Adrenal gland (tissue), 12 donors: ENCODE data around the gene ANKRD27. TPM values are rescaled to one million over a fixed set of nuclear protein-coding genes. Genes with fewer than 3 reads are reported as not detected.

Experiments used
- DNase-seq, 7 donors: peaks; one replicate each; pipeline ENCODE4 v3.0.0-alpha.2; 2019 to 2020
- H3K27ac ChIP-seq, 5 donors: fragments of 200-600 bp; sonication (generic) in 4 of 5; 1 replicate in 3 of 5; 2 replicates in 2 of 5; pipeline versions ENCODE4 v1.5.1 to v1.8.0; 2016 to 2020; ENCODE audit warnings: mild to moderate bottlenecking in 1 of 5
- H3K27me3 ChIP-seq: fragments of 200-600 bp; 2 replicates; pipeline ENCODE4 v1.8.0; 2021
- H3K36me3 ChIP-seq, 2 donors: fragments of 200-600 bp; replicated peaks in 1 of 2; 1 replicate in 1 of 2; 2 replicates in 1 of 2; pipeline versions ENCODE4 v1.5.1 to v1.8.0; 2018 to 2022
- H3K4me1 ChIP-seq, 2 donors: fragments of 200-600 bp; replicated peaks in 1 of 2; 1 replicate in 1 of 2; 2 replicates in 1 of 2; pipeline versions ENCODE4 v1.5.1 to v1.8.0; 2018 to 2021
- H3K4me3 ChIP-seq, 4 donors: fragments of 200-600 bp; sonication (generic) in 3 of 4; one replicate each; pipeline ENCODE4 v1.5.1; 2016 to 2018
- H3K9me3 ChIP-seq, 3 donors: fragments of 200-600 bp; sonication (generic) in 1 of 3; replicated peaks in 1 of 3; 1 replicate in 2 of 3; 2 replicates in 1 of 3; pipeline versions ENCODE4 v1.5.1 to v1.8.0; 2016 to 2021
- CTCF ChIP-seq, 6 experiments: fragments of 450-650 bp in 4 of 6; fragments of 200-600 bp in 2 of 6; sonication (generic) in 1 of 6; IDR thresholded peaks; 1 replicate in 5 of 6; 2 replicates in 1 of 6; pipeline versions ENCODE4 v1.5.1 to v1.8.0; 2016 to 2021; ENCODE audit warnings: antibody characterized with exemption in 6 of 6, mild to moderate bottlenecking in 2 of 6, moderate library complexity in 1 of 6
- POLR2A ChIP-seq, 2 donors: fragments of 450-650 bp; IDR thresholded peaks; one replicate each; pipeline ENCODE4 v1.6.1; 2017; ENCODE audit warnings: antibody characterized with exemption in 2 of 2, mild to moderate bottlenecking in 2 of 2, moderate library complexity in 1 of 2
- WGBS, 4 donors: extraction: QIAGEN DNeasy Blood & Tissue Kit in 2 of 4; methylation state at CpG; one replicate each; pipeline versions ENCODE4 v1.1.5 to v1.1.7; 2013 to 2017; 5-methylcytosine and 5-hydroxymethylcytosine counted together
- intact Hi-C, 2 donors: fragments of 100-400 bp; cut with DNase I; formaldehyde crosslinking; loops; one replicate each; pipeline versions ENCODE4 v1.14.1 to v1.15.0; 2022 to 2023
- polyA plus RNA-seq, 3 donors: library from polyadenylated mRNA; stranded (reverse); fragments of 200-250 nt in 2 of 3; fragments of 350-450 nt in 1 of 3; fragmentation: Illumina TruSeq in 1 of 3; extraction: RNeasy Lipid Tissue Mini Kit (QIAGEN cat#74804) in 1 of 3; gene quantifications; one replicate each; pipeline ENCODE4 v1.2.3, GENCODE V29; 2013 to 2014
- total RNA-seq, 9 donors: library from RNA; depleted of rRNA in 4 of 9; stranded (reverse); fragments of >200 nt in 4 of 9; fragments of 120-200 nt in 1 of 9; fragmentation: NEBNext Ultra II Directional in 1 of 9; extraction: Animal tissue kit (Norgen Biotek cat#: 25700) in 1 of 9; gene quantifications; one replicate each; pipeline versions ENCODE4 v1.1.0 to v1.2.4, GENCODE V29; 2013 to 2023
- donor health status: healthy with polysubstance abuse.
- donor health status: Bipolar disorder and iron deficiency.
- donor health status: DM: yes; HTN: yes; CAD: no.
- donor health status: DM: no; HTN: no; CAD: no.
- donor health status: DM: no; HTN: no; CAD: no.
- donor health status: DM: yes; HTN: yes; CAD: no.

ANKRD27 gene
- total and polyA plus RNA-seq, 12 donors = 7.2 to 25.3 (median 18.2) TPM

- no peaks in the 10 kb centered on the region for H3K9me3 ChIP-seq
- no peaks in the 10 kb centered on the region for H3K27me3 ChIP-seq
- TF ChIP-seq POLR2A (IDR thresholded peaks at IDR 0.05) (peak; percentile 61 to 91), CTCF (IDR thresholded peaks at IDR 0.05) (no peak)
- peak within 1 kb of the TSS; percentile 30 to 84 (median 66) for H3K4me3 ChIP-seq
- H3K36me3 ChIP-seq = no peaks in the 10 kb centered on the region
- DNase-seq = peak; percentile 87 to 96 (median 93)
- H3K27ac ChIP-seq = peak within 1 kb of the TSS; percentile 60 to 96 (median 87)
- H3K4me1 ChIP-seq = peaks cover 33 to 52% of the 10 kb centered on the region in 2 donors
- intact Hi-C loops = no loop called here
- 6 to 28% (median 11%) methylated on average over 8 to 32 of the region's 32 CpGs for WGBS, 4 donors
Measured at GRCh38 chr19:32691291-32691951, 16.4 kb upstream of the ANKRD27 start, which contains the start of gene NUDT19. TSS of gene NUDT19 (plus strand) at chr19:32691821. CDS start at chr19:32691961, 140 bp downstream.

GRCh38 chr19:32688311-32688710 is 13.3 kb upstream of the ANKRD27 start:
- no peaks in the 10 kb centered on the region for H3K9me3 ChIP-seq
- H3K27ac ChIP-seq = no peak overlapping the region
- H3K27me3 ChIP-seq = no peaks in the 10 kb centered on the region
- intact Hi-C loops = no loop called here
- H3K36me3 ChIP-seq = no peaks in the 10 kb centered on the region
- 77 to 89% (median 87%) methylated on average over 1 of the region's 1 CpG for WGBS, 4 donors
- H3K4me1 ChIP-seq = peaks cover 17 to 21% of the 10 kb centered on the region in 2 donors
- DNase-seq = peak in 4 of 7 donors; percentile 27 to 59 (median 47)
- H3K4me3 ChIP-seq = no peak overlapping the region
- TF ChIP-seq CTCF (IDR thresholded peaks at IDR 0.05) = no peak
- TF ChIP-seq POLR2A (IDR thresholded peaks at IDR 0.05) = no peak

- H3K9me3 ChIP-seq = no peaks in the 10 kb centered on the region
- no peaks in the 10 kb centered on the region for H3K36me3 ChIP-seq
- WGBS, 4 donors = 85 to 95% (median 90%) methylated on average over 3 to 4 of the region's 4 CpGs
- intact Hi-C loops = no loop called here
- no peak for TF ChIP-seq CTCF (IDR thresholded peaks at IDR 0.05)
- TF ChIP-seq POLR2A (IDR thresholded peaks at IDR 0.05) = no peak
- peaks cover 11 to 15% of the 10 kb centered on the region in 2 donors for H3K4me1 ChIP-seq
- H3K27me3 ChIP-seq = no peaks in the 10 kb centered on the region
- H3K27ac ChIP-seq = no peak overlapping the region
- no peak for DNase-seq
- H3K4me3 ChIP-seq = no peak overlapping the region
Measured at GRCh38 chr19:32687681-32688080, 12.7 kb upstream of the ANKRD27 start.

GRCh38 chr19:32686847-32687475 is 12.0 kb upstream of the ANKRD27 start:
- H3K27ac ChIP-seq = no peak overlapping the region
- no peaks in the 10 kb centered on the region for H3K9me3 ChIP-seq
- no peaks in the 10 kb centered on the region for H3K36me3 ChIP-seq
- no peak for DNase-seq
- no peaks in the 10 kb centered on the region for H3K27me3 ChIP-seq
- peaks cover 8 to 12% of the 10 kb centered on the region in 2 donors for H3K4me1 ChIP-seq
- intact Hi-C loops = no loop called here
- TF ChIP-seq POLR2A (IDR thresholded peaks at IDR 0.05) (no peak), CTCF (IDR thresholded peaks at IDR 0.05) (no peak)
- 79 to 96% (median 94%) methylated on average over 6 of the region's 6 CpGs for WGBS, 4 donors
- no peak overlapping the region for H3K4me3 ChIP-seq
